Measurements from ENCODE around the gene PCDHGB4.
A peak's percentile ranks its signal among the peaks of the same experiment; 100 is the strongest.

GRCh38 chr5:141412854-141413539 lies 25.5 kb downstream of the PCDHGB4 start, which contains the start of gene PCDHGA10:
- TF ChIP-seq CTCF (conservative IDR thresholded peaks at IDR 0.05; ENCODE audit: low read length), result peak; percentile 88
- TF ChIP-seq EZH2phosphoT487 (IDR thresholded peaks at IDR 0.05; ENCODE audit: borderline replicate concordance, low read depth, low read length), result no peak
